Right ventricle myocardium inferior (tissue), 1 donor: ENCODE data around the gene PCDHGB5. TPM values are rescaled to one million over a fixed set of nuclear protein-coding genes. Genes with fewer than 3 reads are reported as not detected.
A peak's percentile ranks its signal among the peaks of the same experiment; 100 is the strongest.
"Not testable (repeated sequence)": the region's sequence is repeated elsewhere in the genome, so short reads cannot be mapped to it uniquely, and the experiment has no call there.

Experiments used
- ATAC-seq: fragments of 200-7000 bp; cut with Tn5 transposase; one replicate; pipeline ENCODE4 v1.9.1; 2020; ENCODE audit warnings: mild to moderate bottlenecking, moderate library complexity
- DNase-seq: peaks from one replicate; pipeline ENCODE4 v3.0.0; 2021; ENCODE audit errors: missing footprints
- intact Hi-C: fragments of 100-400 bp; cut with DNase I; formaldehyde crosslinking; loops from one replicate; pipeline ENCODE4 v1.11.0; 2022
- total RNA-seq: library from RNA; stranded (reverse); fragmentation: NEBNext Ultra II Directional; extraction: Animal tissue kit (Norgen Biotek cat#: 25700); gene quantifications from one replicate; pipeline ENCODE4 v1.2.1, GENCODE V29; 2021
- donor health status: DM: no; HTN: yes; CAD: no; lungs with severe emphysema.

The PCDHGB5 gene
- total RNA-seq, 1 donor from 2014 or later: 6.1 TPM

- intact Hi-C loops: loop anchor here (2.0 to 5.0 kb wide), 2 partner anchors 47 to 94 kb away; partner anchors contain the start of gene PCDHGC3
- ATAC-seq: peak; percentile 90
Observed at GRCh38 chr5:141430332-141431113, 32.8 kb downstream of the PCDHGB5 start, which contains the start of gene PCDHGA12. Gene PCDHGA12, plus strand, starts transcription at chr5:141430507. Its CDS starts 253 bp downstream, at chr5:141430760.

GRCh38 chr5:141431286-141431685 is 33.5 kb downstream of the PCDHGB5 start:
- intact Hi-C loops: loop anchor here (2.0 to 5.0 kb wide), 2 partner anchors 46 to 94 kb away; partner anchors contain the start of gene PCDHGC3
- ATAC-seq (no peak), DNase-seq (no peak)

More at GRCh38 chr5:141430332-141431113, 32.8 kb downstream of the PCDHGB5 start, which contains the start of gene PCDHGA12:
- no peak for DNase-seq

GRCh38 chr5:141432308-141432707 is 34.6 kb downstream of the PCDHGB5 start:
- ATAC-seq, DNase-seq: not testable (repeated sequence)
- intact Hi-C loops: loop anchor here (5.0 kb wide), 1 partner anchor 45 kb away; the partner anchor contains the start of gene PCDHGC3

- not testable (repeated sequence) for ATAC-seq
- intact Hi-C loops: loop anchor here (5.0 kb wide), 1 partner anchor 45 kb away; the partner anchor contains the start of gene PCDHGC3
Observed at GRCh38 chr5:141432726-141433125, 35.0 kb downstream of the PCDHGB5 start.

GRCh38 chr5:141434006-141434405 is 36.3 kb downstream of the PCDHGB5 start:
- intact Hi-C loops: loop anchor here (5.0 kb wide), 1 partner anchor 43 kb away; the partner anchor contains the start of gene PCDHGC3
- DNase-seq (no peak), ATAC-seq (no peak)

More at GRCh38 chr5:141432726-141433125, 35.0 kb downstream of the PCDHGB5 start:
- not testable (repeated sequence) for DNase-seq

GRCh38 chr5:141437221-141437620 is 39.5 kb downstream of the PCDHGB5 start:
- intact Hi-C loops: no loop called here
- DNase-seq (no peak), ATAC-seq (no peak)

- intact Hi-C loops: no loop called here
- ATAC-seq: no peak
- no peak for DNase-seq
Observed at GRCh38 chr5:141439411-141440141, 41.8 kb downstream of the PCDHGB5 start.

- DNase-seq (no peak), ATAC-seq (no peak)
- intact Hi-C loops: no loop called here
Observed at GRCh38 chr5:141440341-141440740, 42.6 kb downstream of the PCDHGB5 start.

GRCh38 chr5:141441571-141442170 is 43.9 kb downstream of the PCDHGB5 start:
- intact Hi-C loops: no loop called here
- ATAC-seq: peak; percentile 81

More at GRCh38 chr5:141441571-141442170, 43.9 kb downstream of the PCDHGB5 start:
- no peak for DNase-seq

Other genes with a start within 250 kb of the PCDHGB5 start
- gene PCDHB6, start 247.9 kb upstream of the PCDHGB5 start, total RNA-seq: 0.51 TPM
- gene PCDHB7, start 225.3 kb upstream of the PCDHGB5 start, total RNA-seq: 0.87 TPM
- gene PCDHB8, start 220.2 kb upstream of the PCDHGB5 start, total RNA-seq: 2.2 TPM
- gene PCDHB16, start 215.6 kb upstream of the PCDHGB5 start, total RNA-seq: 2.5 TPM
- gene PCDHB9, start 210.8 kb upstream of the PCDHGB5 start, total RNA-seq: 1.3 TPM
- 0.84 TPM for gene PCDHB10, start 205.6 kb upstream of the PCDHGB5 start, total RNA-seq
- gene PCDHB11, start 198.3 kb upstream of the PCDHGB5 start, total RNA-seq: 0.81 TPM
- 1.3 TPM for gene PCDHB12, start 189.2 kb upstream of the PCDHGB5 start, total RNA-seq
- gene PCDHB13, start 184.0 kb upstream of the PCDHGB5 start, total RNA-seq: 2.6 TPM
- 4.1 TPM for gene PCDHB14, start 174.6 kb upstream of the PCDHGB5 start, total RNA-seq
- 5.8 TPM for gene PCDHB15, start 152.6 kb upstream of the PCDHGB5 start, total RNA-seq
- not detected for gene SLC25A2, start 93.9 kb upstream of the PCDHGB5 start, total RNA-seq
- 101 TPM for gene TAF7, start 77.2 kb upstream of the PCDHGB5 start, total RNA-seq
- gene PCDHGA1, start 67.4 kb upstream of the PCDHGB5 start, total RNA-seq: 3.2 TPM
- gene PCDHGA2, start 59.2 kb upstream of the PCDHGB5 start, total RNA-seq: 6.2 TPM
- gene PCDHGA3, start 54.1 kb upstream of the PCDHGB5 start, total RNA-seq: 9.8 TPM
- gene PCDHGB1, start 47.8 kb upstream of the PCDHGB5 start, total RNA-seq: 6.7 TPM
- gene PCDHGA4, start 42.9 kb upstream of the PCDHGB5 start, total RNA-seq: 7.8 TPM
- gene PCDHGB2, start 38.0 kb upstream of the PCDHGB5 start, total RNA-seq: 8.3 TPM
- 5.7 TPM for gene PCDHGA5, start 33.8 kb upstream of the PCDHGB5 start, total RNA-seq
- 7.3 TPM for gene PCDHGB3, start 27.7 kb upstream of the PCDHGB5 start, total RNA-seq
- gene PCDHGA6, start 24.1 kb upstream of the PCDHGB5 start, total RNA-seq: 6.0 TPM
- 7.2 TPM for gene PCDHGA7, start 15.2 kb upstream of the PCDHGB5 start, total RNA-seq
- 4.6 TPM for gene PCDHGB4, start 10.2 kb upstream of the PCDHGB5 start, total RNA-seq
- gene PCDHGA8, start 5.3 kb upstream of the PCDHGB5 start, total RNA-seq: 9.7 TPM
- 4.2 TPM for gene PCDHGA9, start 4.8 kb downstream of the PCDHGB5 start, total RNA-seq
- gene PCDHGB6, start 10.1 kb downstream of the PCDHGB5 start, total RNA-seq: 5.9 TPM
- 4.1 TPM for gene PCDHGA10, start 15.0 kb downstream of the PCDHGB5 start, total RNA-seq
- 8.6 TPM for gene PCDHGB7, start 19.7 kb downstream of the PCDHGB5 start, total RNA-seq
- gene PCDHGA11, start 23.1 kb downstream of the PCDHGB5 start, total RNA-seq: 4.5 TPM
- gene PCDHGA12, start 32.6 kb downstream of the PCDHGB5 start, total RNA-seq: 6.5 TPM
- 22.5 TPM for gene PCDHGC3, start 78.0 kb downstream of the PCDHGB5 start, total RNA-seq
- 2.4 TPM for gene PCDHGC4, start 87.1 kb downstream of the PCDHGB5 start, total RNA-seq
- gene PCDHGC5, start 91.1 kb downstream of the PCDHGB5 start, total RNA-seq: 2.4 TPM
- gene DIAPH1, start 221.1 kb downstream of the PCDHGB5 start, total RNA-seq: 36.1 TPM
- gene HDAC3, start 238.9 kb downstream of the PCDHGB5 start, total RNA-seq: 29.9 TPM
- gene RELL2, start 239.1 kb downstream of the PCDHGB5 start, total RNA-seq: 0.78 TPM